ENCODE data around the gene ANKRD33.

The ANKRD33 gene

GRCh38 chr12:51905471-51906429 lies 17.8 kb downstream of the ANKRD33 start:
- no peak for DNase-seq

DNA sequence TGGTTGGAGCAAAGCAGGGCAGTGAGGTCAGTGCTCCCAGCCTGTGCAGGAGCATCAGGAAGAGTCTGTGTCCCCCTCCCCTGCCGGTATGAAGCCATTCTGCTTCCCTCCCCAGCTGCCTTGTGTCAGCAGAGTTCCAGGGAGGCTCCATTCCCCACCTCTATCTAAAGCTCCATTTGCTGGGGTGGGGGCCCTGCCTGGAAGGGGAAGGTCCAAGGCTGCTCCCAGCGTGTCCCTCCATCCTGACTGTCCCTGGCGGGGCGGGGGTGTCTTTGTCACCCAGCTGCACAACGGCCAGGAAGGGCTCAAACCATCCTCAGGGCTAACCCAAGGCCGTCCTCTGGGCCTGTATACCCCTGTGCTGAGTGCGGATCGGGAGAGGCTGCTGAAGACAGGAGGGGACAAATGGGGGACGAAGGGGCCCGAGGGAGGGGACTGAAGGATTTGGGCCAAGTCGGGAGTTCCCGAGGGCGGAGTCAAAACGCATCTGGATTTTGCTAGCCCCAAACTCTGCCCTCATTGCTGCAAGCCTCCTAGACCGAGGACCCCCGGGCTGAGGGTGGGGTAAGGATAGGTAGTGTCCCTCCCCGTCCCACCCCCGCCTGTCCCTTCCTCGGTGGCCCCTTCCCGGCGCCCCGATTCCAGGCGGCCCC lies 18.7 kb downstream of the ANKRD33 start:
- no peak for DNase-seq

- DNase-seq, result no peak
Measured at GRCh38 chr12:51907083-51907855, 19.4 kb downstream of the ANKRD33 start, which contains the start of gene ACVRL1. Gene ACVRL1, plus strand, starts transcription at chr12:51907504. Its CDS starts 4,971 bp downstream, at chr12:51912475.

DNA sequence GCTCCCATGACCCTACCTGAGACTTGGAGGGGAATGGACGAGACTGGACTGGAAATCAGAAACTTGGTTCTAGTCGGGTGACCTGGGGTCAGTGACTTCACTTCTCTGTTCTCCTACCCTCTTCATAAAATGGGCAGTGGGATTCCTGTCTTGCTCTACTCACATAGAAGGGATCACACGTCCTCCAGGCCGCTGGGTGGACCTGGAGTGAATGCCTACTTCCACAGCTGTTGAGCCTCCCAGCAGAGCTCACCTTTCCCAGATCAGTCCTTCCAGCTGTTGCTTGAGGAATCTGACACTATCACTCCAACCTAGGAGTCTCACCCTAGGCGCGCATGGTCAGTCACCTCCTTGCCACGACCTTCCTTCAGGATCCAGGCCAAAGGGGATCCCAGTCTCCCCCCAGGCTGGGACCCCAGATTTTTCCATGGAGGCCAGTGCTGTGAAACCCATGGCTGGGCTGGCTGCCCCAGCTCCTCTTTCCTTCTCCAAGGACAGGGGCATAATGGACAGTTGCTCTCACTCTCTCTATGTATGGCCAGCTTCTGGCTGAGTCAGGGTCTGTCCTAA lies 20.0 kb downstream of the ANKRD33 start:
- no peak for DNase-seq

DNA sequence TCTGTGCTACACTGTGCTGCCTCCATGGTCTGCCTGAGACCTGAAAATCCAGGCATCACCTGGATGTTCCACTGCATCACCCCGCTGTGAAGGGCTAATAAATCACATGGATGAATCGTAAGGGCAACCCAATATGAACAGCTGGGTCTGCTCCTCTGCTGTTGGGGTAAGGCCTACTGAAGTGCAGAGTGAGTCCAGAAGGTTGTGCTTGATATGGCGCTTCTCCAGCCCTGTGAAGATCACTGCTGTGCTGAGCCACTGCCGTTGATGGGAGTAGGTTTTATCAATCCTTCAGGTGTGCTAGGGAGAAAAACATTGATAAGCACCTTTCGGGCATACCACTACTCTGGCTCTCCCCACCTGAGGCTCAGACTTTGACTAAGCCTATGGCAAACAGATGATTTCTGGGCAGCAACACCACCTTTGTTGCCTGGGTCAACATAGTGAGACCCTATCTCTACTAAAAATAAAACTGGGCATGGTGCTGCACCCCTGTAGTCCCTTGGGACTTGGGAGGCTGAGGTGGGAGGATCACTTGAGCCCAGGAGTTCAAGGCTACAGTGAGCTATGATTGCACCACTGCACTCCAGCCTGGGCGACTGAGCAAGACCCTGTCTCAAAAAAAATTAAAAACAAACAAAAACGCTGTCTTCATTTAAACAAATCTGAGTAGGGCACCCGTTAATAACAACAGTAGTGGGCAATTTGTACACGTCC lies 21.1 kb downstream of the ANKRD33 start:
- DNase-seq, result no peak

DNA sequence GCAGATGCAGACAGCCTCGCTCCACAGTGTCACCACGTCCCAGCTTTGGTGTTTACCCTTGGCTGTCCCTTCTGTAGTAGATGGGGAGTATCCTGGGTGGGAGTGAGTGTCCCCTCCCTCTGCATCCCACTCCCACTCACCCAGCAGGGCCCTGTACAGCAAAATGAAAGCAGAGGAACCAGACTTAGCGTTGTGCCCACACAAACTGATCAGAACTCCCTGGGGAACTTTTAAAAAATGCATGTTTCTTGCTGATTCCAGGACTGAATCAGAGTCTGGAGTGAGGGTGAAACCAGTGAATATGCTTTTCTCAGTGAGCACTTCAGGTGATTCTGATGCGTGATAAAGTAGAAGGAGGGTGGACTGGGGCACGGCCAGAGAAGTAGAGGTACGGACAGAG lies 22.3 kb downstream of the ANKRD33 start:
- no peak for DNase-seq

- DNase-seq, result no peak
Measured at GRCh38 chr12:51910691-51911090, 22.8 kb downstream of the ANKRD33 start.

DNA sequence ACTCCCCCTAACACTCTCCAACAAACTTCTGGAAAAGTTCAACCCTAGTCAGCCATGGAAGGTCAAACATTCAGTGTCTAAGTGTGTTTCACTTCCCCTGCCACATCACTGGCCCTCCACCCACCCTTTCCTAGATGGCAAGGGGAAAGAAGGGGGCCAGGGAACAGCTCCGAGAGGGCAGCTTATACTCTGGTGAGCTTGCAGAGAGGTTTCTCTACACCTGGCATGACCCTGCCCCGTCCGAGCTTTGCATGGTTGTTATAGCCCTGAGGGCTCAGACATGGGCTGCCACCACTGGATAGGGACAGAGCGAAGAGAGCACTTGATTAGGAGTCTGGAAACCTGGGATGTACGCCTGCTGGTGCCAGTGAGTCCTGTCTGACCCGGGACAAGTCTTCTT lies 23.4 kb downstream of the ANKRD33 start:
- no peak for DNase-seq

DNA sequence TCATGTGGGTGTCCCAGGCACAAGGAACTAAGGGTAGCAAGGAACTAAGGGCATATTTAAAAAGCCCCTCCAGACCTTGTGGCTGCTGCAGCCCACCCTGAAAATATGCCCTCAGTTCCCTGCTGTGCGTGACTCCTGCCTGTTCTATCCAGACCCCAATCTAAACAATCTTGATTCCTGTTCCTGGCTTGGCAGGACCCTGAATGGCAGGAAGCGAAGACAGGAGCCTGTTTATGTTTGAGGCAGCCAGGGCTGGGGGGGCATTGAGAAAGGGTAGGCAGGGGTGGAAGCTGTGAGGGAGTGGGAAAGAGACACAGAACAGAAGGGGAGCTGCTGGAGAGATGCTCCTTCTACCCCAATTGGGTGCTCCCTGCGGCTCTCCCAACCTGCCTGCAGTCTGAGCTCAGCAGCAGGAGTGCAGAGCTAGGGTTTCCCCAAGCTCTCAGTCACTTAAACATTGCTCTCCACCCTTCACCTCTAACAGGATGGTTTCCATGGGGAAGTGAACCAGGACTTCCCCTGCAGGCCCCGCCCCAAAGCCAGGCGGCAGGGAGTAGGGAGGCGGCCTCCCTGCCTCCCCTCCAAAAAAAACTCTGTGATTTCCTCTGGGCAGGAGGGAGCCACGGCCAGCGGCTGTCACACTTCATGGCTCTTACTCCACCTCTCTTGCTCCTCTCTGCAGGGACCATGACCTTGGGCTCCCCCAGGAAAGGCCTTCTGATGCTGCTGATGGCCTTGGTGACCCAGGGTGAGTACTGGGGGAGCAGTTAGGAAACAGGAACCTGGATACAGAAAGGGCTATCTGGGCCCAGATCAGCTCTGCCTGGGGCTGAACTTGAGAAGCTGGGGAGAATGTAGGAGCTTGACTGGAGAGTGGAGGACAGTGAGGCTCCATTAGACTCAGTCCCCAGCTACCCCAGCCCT lies 24.1 kb downstream of the ANKRD33 start:
- DNase-seq, result no peak

- DNase-seq, result no peak
Measured at GRCh38 chr12:51913071-51914033, 25.4 kb downstream of the ANKRD33 start.

- no peak for DNase-seq
Measured at GRCh38 chr12:51914034-51914923, 26.4 kb downstream of the ANKRD33 start.

DNA sequence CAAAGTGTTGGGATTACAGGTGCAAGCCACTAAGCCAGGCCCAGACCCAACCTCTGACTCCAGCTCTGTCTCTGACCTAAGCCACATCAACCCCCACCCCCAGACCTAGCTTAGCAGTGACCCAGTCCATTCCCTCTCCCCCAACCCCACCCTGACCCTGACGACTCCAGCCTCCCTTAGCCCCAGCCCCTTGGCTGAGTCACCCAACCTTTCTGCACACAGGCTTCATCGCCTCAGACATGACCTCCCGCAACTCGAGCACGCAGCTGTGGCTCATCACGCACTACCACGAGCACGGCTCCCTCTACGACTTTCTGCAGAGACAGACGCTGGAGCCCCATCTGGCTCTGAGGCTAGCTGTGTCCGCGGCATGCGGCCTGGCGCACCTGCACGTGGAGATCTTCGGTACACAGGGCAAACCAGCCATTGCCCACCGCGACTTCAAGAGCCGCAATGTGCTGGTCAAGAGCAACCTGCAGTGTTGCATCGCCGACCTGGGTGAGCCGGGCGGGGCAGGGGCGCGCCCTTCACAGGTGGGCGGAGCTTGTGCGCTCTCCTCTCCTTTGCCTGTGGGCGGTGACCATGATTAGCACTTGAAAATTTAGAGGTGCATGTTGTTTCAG lies 27.2 kb downstream of the ANKRD33 start:
- no peak for DNase-seq

DNA sequence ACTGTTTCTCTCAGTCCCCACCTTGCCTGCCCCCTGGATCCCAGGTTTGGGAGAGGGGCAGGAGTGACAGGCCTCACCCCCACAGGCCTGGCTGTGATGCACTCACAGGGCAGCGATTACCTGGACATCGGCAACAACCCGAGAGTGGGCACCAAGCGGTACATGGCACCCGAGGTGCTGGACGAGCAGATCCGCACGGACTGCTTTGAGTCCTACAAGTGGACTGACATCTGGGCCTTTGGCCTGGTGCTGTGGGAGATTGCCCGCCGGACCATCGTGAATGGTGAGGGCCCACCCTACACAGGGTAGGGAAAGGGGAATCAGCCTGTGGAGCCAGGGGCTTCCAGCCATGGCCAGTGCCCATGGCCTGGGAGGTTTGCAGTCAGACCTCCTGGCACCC lies 28.0 kb downstream of the ANKRD33 start:
- DNase-seq, result no peak

DNA sequence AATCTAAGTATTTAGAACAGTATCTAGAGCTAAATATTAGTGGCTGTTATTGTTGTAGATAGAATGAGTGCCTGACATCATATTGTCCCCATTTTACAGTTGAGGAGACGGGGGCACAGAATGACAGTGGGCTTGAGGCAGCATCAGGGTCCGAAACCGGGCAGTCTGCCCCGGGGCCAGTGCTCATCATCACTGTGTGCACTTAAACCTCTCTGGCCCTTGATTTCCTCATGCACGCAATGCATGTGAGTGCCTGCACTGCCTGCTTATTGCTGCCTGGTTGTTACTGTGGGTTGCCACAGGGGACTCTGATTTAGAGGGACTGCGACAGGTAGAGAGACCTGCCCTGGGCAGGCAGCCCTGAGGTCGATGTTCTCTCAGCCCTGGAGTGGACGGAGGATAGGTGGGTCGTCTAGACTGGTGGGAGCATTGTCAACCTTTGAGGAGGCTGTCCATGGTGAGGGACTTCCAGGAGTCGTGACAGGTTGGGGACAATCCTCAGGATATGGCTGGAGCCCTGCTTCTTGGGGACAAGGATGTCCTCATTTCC lies 29.2 kb downstream of the ANKRD33 start:
- DNase-seq, result no peak

- peak; percentile 19 for DNase-seq
Measured at GRCh38 chr12:51917746-51918453, 30.0 kb downstream of the ANKRD33 start.

- no peak for DNase-seq
Measured at GRCh38 chr12:51920046-51920445, 32.1 kb downstream of the ANKRD33 start.

- no peak for DNase-seq
Measured at GRCh38 chr12:51921017-51921725, 33.3 kb downstream of the ANKRD33 start.
